ENCODE data around the gene ITFG1.
"Not testable (repeated sequence)": the region's sequence is repeated elsewhere in the genome, so short reads cannot be mapped to it uniquely, and the experiment has no call there.

DNA sequence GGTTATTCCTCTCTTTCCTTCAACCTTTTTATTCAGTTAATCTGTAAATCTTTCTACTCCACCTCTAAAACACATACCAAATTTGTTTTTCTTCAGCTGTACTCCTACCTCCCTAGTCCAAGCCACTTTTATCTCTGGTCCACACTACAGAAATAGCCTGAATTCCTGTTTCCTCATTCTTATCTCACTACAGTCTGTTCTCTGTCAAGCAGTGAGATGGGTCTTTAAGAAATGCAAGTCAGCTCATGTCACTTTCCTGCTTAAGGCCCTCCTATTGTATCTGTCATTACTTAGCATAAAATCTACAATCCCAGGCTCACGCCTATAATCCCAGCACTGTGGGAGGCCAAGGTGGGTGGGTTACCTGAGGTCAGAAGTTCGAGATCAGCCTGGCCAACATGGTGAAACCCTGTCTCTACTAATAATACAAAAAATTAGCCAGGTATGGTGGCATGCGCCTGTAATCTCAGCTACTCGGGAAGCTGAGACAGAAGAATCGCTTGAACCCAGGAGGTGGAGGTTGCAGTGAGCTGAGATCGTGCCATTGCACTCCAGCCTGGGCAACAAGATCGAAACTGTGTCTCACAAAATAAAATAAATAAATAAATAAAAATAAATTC, 7.3 kb upstream of the ITFG1 start:
- TF ChIP-seq, protein P1, sequence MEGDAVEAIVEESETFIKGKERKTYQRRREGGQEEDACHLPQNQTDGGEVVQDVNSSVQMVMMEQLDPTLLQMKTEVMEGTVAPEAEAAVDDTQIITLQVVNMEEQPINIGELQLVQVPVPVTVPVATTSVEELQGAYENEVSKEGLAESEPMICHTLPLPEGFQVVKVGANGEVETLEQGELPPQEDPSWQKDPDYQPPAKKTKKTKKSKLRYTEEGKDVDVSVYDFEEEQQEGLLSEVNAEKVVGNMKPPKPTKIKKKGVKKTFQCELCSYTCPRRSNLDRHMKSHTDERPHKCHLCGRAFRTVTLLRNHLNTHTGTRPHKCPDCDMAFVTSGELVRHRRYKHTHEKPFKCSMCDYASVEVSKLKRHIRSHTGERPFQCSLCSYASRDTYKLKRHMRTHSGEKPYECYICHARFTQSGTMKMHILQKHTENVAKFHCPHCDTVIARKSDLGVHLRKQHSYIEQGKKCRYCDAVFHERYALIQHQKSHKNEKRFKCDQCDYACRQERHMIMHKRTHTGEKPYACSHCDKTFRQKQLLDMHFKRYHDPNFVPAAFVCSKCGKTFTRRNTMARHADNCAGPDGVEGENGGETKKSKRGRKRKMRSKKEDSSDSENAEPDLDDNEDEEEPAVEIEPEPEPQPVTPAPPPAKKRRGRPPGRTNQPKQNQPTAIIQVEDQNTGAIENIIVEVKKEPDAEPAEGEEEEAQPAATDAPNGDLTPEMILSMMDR (IDR thresholded peaks at IDR 0.05) = not testable (repeated sequence)
- not testable (repeated sequence) for TF ChIP-seq POLR2A (IDR thresholded peaks at IDR 0.05)

Data from right lobe of liver (tissue), 4 donors.